K562 (cell line): ENCODE measurements around the gene BTD. TPM values are rescaled to one million over a fixed set of nuclear protein-coding genes. Genes with fewer than 3 reads are reported as not detected.

Experiments used
- ATAC-seq: fragments of 200-7000 bp; cut with Tn5 transposase; 3 replicates; pipeline ENCODE4 v1.9.1; 2020; ENCODE audit warnings: moderate library complexity
- BruUV-seq: library from RNA; stranded (reverse); fragments of 400-500 nt; replicated peaks from 2 replicates; lab custom pipeline; 2021; lab: Mats Ljungman, UMichigan
- CTCF ChIA-PET: fragments of 300-600 bp; formaldehyde crosslinking; extraction: SDS; loops from one replicate; lab custom pipeline; 2021; ENCODE audit warnings: low intra/inter-chr PET ratio; lab: Yijun Ruan, JAX
- POLR2A ChIA-PET: fragments of 300-600, 350-650 bp; sonication (Branson Sonifier 250); formaldehyde crosslinking; extraction: SDS; loops from one replicate; lab custom pipeline; 2021; ENCODE audit warnings: antibody characterized with exemption, inconsistent platforms; lab: Yijun Ruan, JAX
- DNase-seq, 4 experiments: peaks; one replicate each; pipeline versions ENCODE4 v3.0.0 to v3.0.0-alpha.2; 2011 to 2018; ENCODE audit warnings: low spot score in 3 of 4, mixed read lengths in 3 of 4; ENCODE audit errors: extremely low read depth in 1 of 4
- FAIRE-seq: peaks from 2 replicates; lab custom pipeline; 2011; peaks lifted over from hg19 to GRCh38; lab: Jason Lieb, UNC
- H2AFZ ChIP-seq: 2 replicates; pipeline ENCODE4 v1.6.0; 2011; ENCODE audit warnings: low read depth, low read length, control low read depth, inconsistent platforms
- H3K27ac ChIP-seq: fragments of 200-600 bp; 3 replicates; pipeline ENCODE4 v1.8.0; 2011; ENCODE audit warnings: low read depth, mild to moderate bottlenecking, control low read depth, inconsistent platforms, low read length, moderate library complexity, mixed read lengths; ENCODE audit errors: extremely low read depth
- H3K27me3 ChIP-seq, 2 experiments: fragments of 300-600 bp in 1 of 2; 2 replicates in 1 of 2; 3 replicates in 1 of 2; pipeline versions ENCODE4 v1.6.0 to v1.8.0; 2011; ENCODE audit warnings: inconsistent platforms in 2 of 2, low read length in 2 of 2, mild to moderate bottlenecking in 1 of 2, mixed read lengths in 1 of 2, moderate library complexity in 1 of 2; ENCODE audit not compliant: control insufficient read depth in 2 of 2, insufficient read depth in 2 of 2
- H3K36me3 ChIP-seq: fragments of 300-600 bp; 3 replicates; pipeline ENCODE4 v1.8.0; 2011; ENCODE audit warnings: mild to moderate bottlenecking, low read length, inconsistent platforms; ENCODE audit not compliant: control insufficient read depth, insufficient read depth
- H3K4me1 ChIP-seq, 2 experiments: fragments of 200-600 bp in 1 of 2; replicated peaks in 1 of 2; 2 replicates in 1 of 2; 3 replicates in 1 of 2; pipeline versions ENCODE4 v1.5.1 to v1.8.0; 2011; ENCODE audit warnings: inconsistent platforms in 2 of 2, low read length in 2 of 2, mild to moderate bottlenecking in 1 of 2, mixed read lengths in 1 of 2, moderate library complexity in 1 of 2; ENCODE audit not compliant: control insufficient read depth in 2 of 2, insufficient read depth in 2 of 2
- H3K4me2 ChIP-seq: 2 replicates; pipeline ENCODE4 v1.6.1; 2011; ENCODE audit warnings: low read length, control low read depth, inconsistent platforms, mixed read lengths; ENCODE audit not compliant: insufficient read depth
- H3K4me3 ChIP-seq: fragments of 200-600 bp; sonication (generic), shearing (Covaris generic); 2 replicates; pipeline ENCODE4 v1.5.1; 2016; ENCODE audit warnings: control low read depth, inconsistent platforms
- H3K79me2 ChIP-seq: fragments of 200-600 bp; 3 replicates; pipeline ENCODE4 v1.8.0; 2011; ENCODE audit warnings: low read length, inconsistent platforms; ENCODE audit not compliant: control insufficient read depth, insufficient read depth
- H3K9ac ChIP-seq, 2 experiments: 2 replicates each; pipeline versions ENCODE4 v1.6.0 to v1.6.1; 2011; ENCODE audit warnings: low read depth in 2 of 2, low read length in 2 of 2, control low read depth in 1 of 2, inconsistent platforms in 1 of 2, mild to moderate bottlenecking in 1 of 2, mixed read lengths in 1 of 2; ENCODE audit not compliant: insufficient read depth in 1 of 2
- H3K9me1 ChIP-seq: one replicate; pipeline ENCODE4 v1.6.0; 2011; ENCODE audit warnings: inconsistent platforms, mild to moderate bottlenecking, low read length, moderate library complexity; ENCODE audit not compliant: control insufficient read depth, insufficient read depth
- H3K9me3 ChIP-seq: replicated peaks from 2 replicates; pipeline ENCODE4 v1.5.1; 2011; ENCODE audit warnings: low read depth, low read length, inconsistent platforms; ENCODE audit not compliant: control insufficient read depth, insufficient read depth
- H4K20me1 ChIP-seq: replicated peaks from 2 replicates; pipeline ENCODE4 v1.6.1; 2011; ENCODE audit warnings: low read length, inconsistent platforms, mixed read lengths; ENCODE audit not compliant: control insufficient read depth, insufficient read depth
- ESRRB ChIP-seq: fragments of 250-450 bp; sonication (Bioruptor Pico); IDR thresholded peaks from 2 replicates; pipeline ENCODE4 v1.5.0; 2020; ENCODE audit warnings: mild to moderate bottlenecking, moderate library complexity, borderline replicate concordance
- FOXP1 ChIP-seq: sonication (generic); formaldehyde crosslinking; IDR thresholded peaks from 2 replicates; pipeline ENCODE4 v1.8.0; 2022; ENCODE audit warnings: mild to moderate bottlenecking, missing genetic modification reagents
- HCFC1 ChIP-seq: IDR thresholded peaks from 2 replicates; pipeline ENCODE4 v1.6.1; 2012; ENCODE audit warnings: low read depth, low read length, improper control_type of control experiment
- SMARCE1 ChIP-seq: fragments of 450-650 bp; IDR thresholded peaks from 2 replicates; pipeline ENCODE4 v1.7.1; 2016; ENCODE audit warnings: mild to moderate bottlenecking
- SOX6 ChIP-seq: fragments of 450-650 bp; IDR thresholded peaks from 2 replicates; pipeline ENCODE4 v1.6.1; 2014; ENCODE audit warnings: mild to moderate bottlenecking
- TGIF2 ChIP-seq: sonication (generic); formaldehyde crosslinking; IDR thresholded peaks from 2 replicates; pipeline ENCODE4 v1.8.1; 2022; ENCODE audit warnings: mild to moderate bottlenecking, missing genetic modification reagents, moderate library complexity
- ZNF174 ChIP-seq: fragments of 250-450 bp; sonication (Bioruptor Pico); IDR thresholded peaks from 2 replicates; pipeline ENCODE4 v1.4.0; 2020; ENCODE audit warnings: mild to moderate bottlenecking
- WGBS: fragments of 100-300 bp; shearing (Covaris generic); methylation state at CpG from one replicate; pipeline ENCODE4 v1.1.6; 2016; ENCODE audit warnings: low coverage, mixed read lengths; ENCODE audit not compliant: insufficient coverage; ENCODE audit errors: missing lambda C conversion rate; 5-methylcytosine and 5-hydroxymethylcytosine counted together
- in situ Hi-C: fragments of 300-500 bp; cut with MboI; formaldehyde crosslinking; loops from 4 replicates; pipeline ENCODE4 v1.15.0; 2018; ENCODE audit warnings: inconsistent platforms, mixed read lengths
- intact Hi-C: fragments of 100-400 bp; cut with micrococcal nuclease; formaldehyde crosslinking; loops from 2 replicates; pipeline ENCODE4 v1.14.2; 2022
- polyA plus RNA-seq, 8 experiments: library from polyadenylated mRNA; depleted of rRNA in 4 of 8; stranded (reverse) in 5 of 8; unstranded in 3 of 8; fragments of >200 nt; fragmentation: Nextera tagmentation in 2 of 8; fragmentation: Illumina TruSeq in 1 of 8; extraction: Ambion mirVana in 2 of 8; extraction: Trizol in 1 of 8; gene quantifications; 2 replicates each; pipeline versions ENCODE4 v1.2.1 to v1.2.3, GENCODE V29; 2011 to 2014; ENCODE audit warnings: inconsistent platforms in 1 of 8, missing spikeins in 1 of 8
- total RNA-seq, 7 experiments: library from RNA; depleted of rRNA in 6 of 7; stranded (reverse); fragments of >200 nt in 6 of 7; fragmentation: Illumina TruSeq in 2 of 7; extraction: Trizol in 2 of 7; gene quantifications; 2 replicates each; pipeline versions ENCODE4 v1.2.1 to v1.2.3, GENCODE V29; 2011 to 2021; ENCODE audit warnings: low replicate concordance in 1 of 7

BTD gene
- total and polyA plus RNA-seq, 9 of the 15 experiments (the other 6 are each of a cell fraction or from before 2014, with no cell fraction given) = 6.6 to 26.2 (median 10.6) TPM

GRCh38 chr3:15575446-15575845 is 26.1 kb upstream of the BTD start:
- BruUV-seq = no TSS peak
- Histone ChIP-seq H3K9me1 (no peaks in the 10 kb centered on the region), H3K4me3 (no peak overlapping the region)
- TF ChIP-seq ZNF174 (CRISPR knock-in tag) (no peak), ESRRB (CRISPR knock-in tag) (no peak), HCFC1 (no peak), TGIF2 (CRISPR knock-in tag) (no peak)
- TF ChIP-seq, all 486 proteins: peak for 0
- no peaks in the 10 kb centered on the region for H3K9me3 ChIP-seq
- no peaks in the 10 kb centered on the region for H4K20me1 ChIP-seq
- H3K4me2 ChIP-seq = no peak overlapping the region
- FAIRE-seq = no peak
- H3K36me3 ChIP-seq = peaks cover 21% of the 10 kb centered on the region; the same call in 2 of the 3 replicates
- H3K9ac ChIP-seq = no peak overlapping the region
- no peak for ATAC-seq
- intact Hi-C loops (no loop called here), in situ Hi-C loops (no loop called here)
- H3K4me1 ChIP-seq = no peaks in the 10 kb centered on the region
- DNase-seq = no peak
- H2AFZ ChIP-seq = no peak overlapping the region
- H3K27ac ChIP-seq = no peak overlapping the region
- WGBS = 80% methylated on average over 5 of the region's 5 CpGs
- ChIA-PET CTCF (no interaction called here), POLR2A (interaction anchor here (0.9 kb wide), 1 partner anchor 10 kb away, joined by 3 read pairs; no protein-coding TSS in a partner anchor)
- H3K79me2 ChIP-seq = no peaks in the 10 kb centered on the region
- H3K27me3 ChIP-seq = no peaks in the 10 kb centered on the region

- H2AFZ ChIP-seq = no peak overlapping the region
- DNase-seq (no peak), ATAC-seq (no peak), FAIRE-seq (no peak)
- ChIA-PET CTCF (no interaction called here), POLR2A (no interaction called here)
- no peaks in the 10 kb centered on the region for H3K9me1 ChIP-seq
- H3K9ac ChIP-seq = no peak overlapping the region
- no peak overlapping the region for H3K4me3 ChIP-seq
- peaks cover 22% of the 10 kb centered on the region; the same call in 2 of the 3 replicates for H3K36me3 ChIP-seq
- WGBS = 71% methylated on average over 3 of the region's 3 CpGs
- in situ Hi-C loops (no loop called here), intact Hi-C loops (no loop called here)
- no peaks in the 10 kb centered on the region for H3K27me3 ChIP-seq
- no peaks in the 10 kb centered on the region for H3K4me1 ChIP-seq
- no peaks in the 10 kb centered on the region for H3K9me3 ChIP-seq
- TF ChIP-seq FOXP1 (CRISPR knock-in tag) = no peak
- peak; percentile 14; the same call in 1 of the 2 replicates for TF ChIP-seq SMARCE1
- peak; percentile 19; the same call in 1 of the 2 replicates for TF ChIP-seq SOX6
- no peaks in the 10 kb centered on the region for H4K20me1 ChIP-seq
- no peak overlapping the region for H3K27ac ChIP-seq
- BruUV-seq = no TSS peak
- no peaks in the 10 kb centered on the region for H3K79me2 ChIP-seq
- H3K4me2 ChIP-seq = no peak overlapping the region
Measured at GRCh38 chr3:15576475-15576874, 25.1 kb upstream of the BTD start.
